ENCODE data around the gene DEGS1.
"Not testable (repeated sequence)": the region's sequence is repeated elsewhere in the genome, so short reads cannot be mapped to it uniquely, and the experiment has no call there.

The DEGS1 gene

DNA sequence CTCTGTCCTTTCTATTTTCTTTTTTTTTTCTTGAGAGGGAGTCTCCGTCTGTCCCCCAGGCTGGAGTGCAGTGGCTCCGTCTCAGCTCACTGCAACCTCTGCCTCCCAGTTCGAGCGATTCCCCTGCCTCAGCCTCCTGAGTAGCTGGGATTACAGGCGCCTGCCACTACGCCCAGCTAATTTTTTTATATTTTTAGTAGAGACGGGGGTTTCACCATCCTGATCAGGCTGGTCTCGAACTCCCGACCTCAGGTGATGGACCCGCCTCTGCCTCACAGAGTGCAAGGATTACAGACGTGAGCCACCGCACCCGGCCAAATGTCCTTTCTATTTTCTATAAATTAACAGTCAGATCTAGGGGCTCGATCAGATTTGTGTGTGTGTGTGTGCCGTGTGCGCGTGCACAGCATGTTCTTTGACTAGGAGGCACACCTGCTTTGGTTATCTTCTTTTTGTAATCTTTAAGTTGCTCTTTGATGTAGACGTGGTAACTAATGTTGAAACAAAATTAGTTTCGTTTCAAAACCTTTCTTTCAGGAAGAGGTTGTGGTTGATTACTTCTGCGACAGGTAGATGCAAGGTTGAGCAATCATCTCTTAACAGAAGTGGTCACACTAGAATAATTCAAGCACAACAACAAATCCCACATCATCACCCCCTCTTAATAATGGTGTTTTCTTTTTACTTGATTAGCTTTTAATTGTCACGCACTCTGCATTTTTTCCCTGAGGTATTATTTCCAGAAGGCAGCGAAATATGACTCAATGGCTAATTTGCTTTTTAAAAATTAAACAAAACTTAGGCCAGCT is 779 bp upstream of the DEGS1 start:
- peak; percentile 50 for DNase-seq

DNA sequence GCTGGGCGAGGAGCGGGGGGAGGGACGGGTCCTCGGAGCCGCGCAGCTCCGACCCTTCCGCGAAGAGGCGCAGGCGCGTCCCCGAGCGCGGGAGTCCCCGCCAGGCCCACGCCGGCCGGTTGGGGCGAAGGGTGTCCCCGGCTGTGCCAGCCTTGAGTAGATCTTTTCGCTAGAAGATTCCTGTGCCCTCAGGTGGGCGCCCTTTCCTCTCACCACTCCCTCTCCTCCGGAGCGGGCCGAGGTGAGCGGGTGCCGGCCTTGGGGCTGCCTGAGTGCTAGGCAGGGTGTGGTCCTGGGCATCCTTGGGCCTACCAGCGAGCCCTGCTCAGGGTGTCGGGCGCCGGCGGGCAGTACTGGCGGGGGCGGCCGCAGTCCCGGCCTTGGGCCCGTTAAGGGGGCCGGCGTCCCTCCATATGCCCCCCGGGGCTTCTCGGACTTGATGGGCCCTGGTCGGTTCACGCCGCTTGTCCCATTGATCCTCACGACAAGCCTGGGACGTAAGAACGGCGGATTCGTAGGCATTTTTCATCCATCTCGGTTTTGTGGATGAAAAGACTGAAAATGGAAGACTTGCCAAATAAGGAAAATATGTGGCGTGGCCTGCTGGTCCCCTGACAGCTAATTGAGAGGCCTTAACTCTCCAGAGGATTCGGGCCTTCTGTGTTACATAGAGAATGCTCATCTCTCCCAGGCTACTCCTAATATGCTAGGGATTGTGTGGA is 712 bp downstream of the DEGS1 start:
- peak; percentile 42 for DNase-seq

DNA sequence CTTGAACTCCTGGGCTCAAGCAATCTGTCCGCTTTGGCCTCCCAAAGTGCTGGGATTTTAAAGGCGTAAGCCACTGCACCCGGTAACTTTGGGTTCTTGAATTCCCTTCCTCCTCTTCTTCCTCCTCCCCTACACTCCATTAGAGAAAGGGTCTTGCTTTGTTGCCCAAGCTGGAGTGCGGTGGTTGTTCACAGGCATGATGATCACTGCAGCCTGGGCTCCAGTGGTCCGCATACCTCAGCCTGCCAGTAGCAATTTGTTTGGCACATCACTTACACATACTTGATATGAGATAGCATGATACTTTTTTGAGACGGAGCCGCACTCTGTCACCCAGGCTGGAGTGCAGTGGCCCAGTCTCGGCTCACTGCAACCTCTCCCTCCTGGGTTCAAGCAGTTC is 2.2 kb downstream of the DEGS1 start:
- DNase-seq: no peak

DNA sequence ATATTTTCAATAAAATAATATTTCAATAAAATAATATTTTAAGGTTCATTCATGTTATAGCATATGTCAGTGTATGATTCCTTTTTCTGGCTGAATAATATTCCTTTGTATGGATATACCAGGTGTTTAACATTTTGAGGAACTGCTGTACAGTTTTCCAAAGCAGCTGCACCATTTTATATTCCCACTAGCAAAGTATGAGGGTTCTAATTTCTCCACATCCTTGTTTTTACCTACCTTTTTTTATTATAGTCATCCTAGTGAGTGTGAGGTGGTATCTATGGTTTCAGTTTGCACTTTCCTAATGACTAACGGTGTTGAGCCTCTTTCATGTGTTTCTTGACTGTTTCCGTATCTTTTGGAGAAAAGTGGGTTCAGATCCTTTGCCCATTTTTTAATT is 5.2 kb downstream of the DEGS1 start:
- no peak for DNase-seq

DNA sequence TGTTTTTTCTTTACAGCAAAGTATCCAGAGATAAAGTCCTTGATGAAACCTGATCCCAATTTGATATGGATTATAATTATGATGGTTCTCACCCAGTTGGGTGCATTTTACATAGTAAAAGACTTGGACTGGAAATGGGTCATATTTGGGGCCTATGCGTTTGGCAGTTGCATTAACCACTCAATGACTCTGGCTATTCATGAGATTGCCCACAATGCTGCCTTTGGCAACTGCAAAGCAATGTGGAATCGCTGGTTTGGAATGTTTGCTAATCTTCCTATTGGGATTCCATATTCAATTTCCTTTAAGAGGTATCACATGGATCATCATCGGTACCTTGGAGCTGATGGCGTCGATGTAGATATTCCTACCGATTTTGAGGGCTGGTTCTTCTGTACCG is 6.5 kb downstream of the DEGS1 start:
- no peak for DNase-seq

DNA sequence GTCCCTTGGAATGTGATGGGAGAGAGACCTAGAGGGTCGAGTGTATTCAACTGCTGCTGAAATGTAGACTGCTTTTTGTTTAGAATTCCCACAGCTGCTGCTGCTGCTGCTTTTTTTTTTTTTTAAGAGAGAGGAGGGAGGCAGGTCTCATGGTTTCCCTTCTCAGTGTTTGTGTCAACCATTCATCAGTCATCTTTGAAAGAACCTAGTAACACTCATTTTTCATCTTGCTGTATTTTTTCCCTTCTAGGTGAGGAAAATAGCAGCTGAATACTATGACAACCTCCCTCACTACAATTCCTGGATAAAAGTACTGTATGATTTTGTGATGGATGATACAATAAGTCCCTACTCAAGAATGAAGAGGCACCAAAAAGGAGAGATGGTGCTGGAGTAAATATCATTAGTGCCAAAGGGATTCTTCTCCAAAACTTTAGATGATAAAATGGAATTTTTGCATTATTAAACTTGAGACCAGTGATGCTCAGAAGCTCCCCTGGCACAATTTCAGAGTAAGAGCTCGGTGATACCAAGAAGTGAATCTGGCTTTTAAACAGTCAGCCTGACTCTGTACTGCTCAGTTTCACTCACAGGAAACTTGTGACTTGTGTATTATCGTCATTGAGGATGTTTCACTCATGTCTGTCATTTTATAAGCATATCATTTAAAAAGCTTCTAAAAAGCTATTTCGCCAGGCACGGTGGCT is 9.2 kb downstream of the DEGS1 start:
- no peak for DNase-seq

DNA sequence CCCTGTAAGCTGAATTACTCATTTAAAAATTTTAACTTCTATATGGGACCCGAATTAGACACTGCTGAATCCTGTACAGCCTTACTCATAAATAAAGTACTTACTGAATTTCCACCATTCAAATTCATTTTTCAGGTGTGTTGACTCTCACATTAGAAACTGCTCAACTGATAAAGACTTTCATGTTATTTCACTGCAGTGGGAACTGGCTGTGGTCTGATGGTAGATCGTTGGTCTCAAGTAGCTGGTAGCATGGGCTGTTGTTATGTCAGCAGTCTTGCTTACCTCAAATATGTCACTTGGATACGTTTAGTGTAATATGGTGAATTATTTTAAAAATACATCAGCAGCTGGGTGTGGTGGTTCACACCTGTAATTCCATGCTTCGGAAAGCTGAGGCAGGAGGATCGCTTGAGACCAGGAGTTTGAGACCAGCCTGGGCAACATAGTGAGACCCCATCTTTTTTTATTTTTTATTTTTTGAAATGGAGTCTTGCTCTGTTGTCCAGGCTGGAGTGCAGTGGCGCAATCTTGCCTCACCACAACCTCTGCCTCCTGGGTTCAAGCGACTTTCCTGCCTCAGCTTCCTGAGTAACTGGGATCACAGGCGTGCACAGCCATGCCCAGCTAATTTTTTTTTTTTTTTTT is 10.4 kb downstream of the DEGS1 start:
- DNase-seq: no peak

DNA sequence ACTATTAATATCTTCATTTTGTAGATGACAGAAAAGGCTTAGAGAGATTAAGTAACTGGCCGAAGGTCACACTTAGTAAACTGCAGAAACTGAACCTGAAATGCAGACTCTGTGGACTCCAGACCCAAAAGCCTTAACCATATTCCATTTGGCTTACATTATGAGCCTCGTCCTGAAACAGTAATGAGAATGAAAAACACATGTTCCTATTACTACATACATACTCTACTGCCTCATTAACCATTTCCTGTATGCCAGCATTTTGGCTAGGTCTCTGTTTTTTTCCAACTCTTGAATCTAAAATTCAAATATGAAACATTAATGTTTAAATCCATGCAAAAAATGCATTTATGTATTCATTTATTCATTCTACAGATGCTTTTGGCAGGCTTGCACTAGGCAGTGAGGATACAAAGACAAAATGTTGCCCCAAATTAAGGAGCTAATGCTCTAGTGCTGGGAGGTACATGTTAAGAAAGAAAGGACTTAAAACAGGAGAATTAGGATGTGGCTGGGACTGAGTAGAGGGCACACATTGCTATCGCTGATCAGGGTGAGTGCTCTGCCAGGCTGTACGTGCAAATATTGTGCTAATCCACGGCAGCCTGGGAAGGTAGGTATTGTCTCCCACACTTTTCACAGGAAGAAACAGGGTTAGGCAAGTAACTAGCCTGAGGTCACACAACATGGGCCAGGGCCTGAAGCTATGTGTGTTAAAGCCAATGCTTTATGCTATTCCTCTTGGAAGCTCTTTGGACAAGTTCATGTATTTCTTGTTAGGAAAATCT is 14.0 kb downstream of the DEGS1 start:
- DNase-seq: no peak

DNA sequence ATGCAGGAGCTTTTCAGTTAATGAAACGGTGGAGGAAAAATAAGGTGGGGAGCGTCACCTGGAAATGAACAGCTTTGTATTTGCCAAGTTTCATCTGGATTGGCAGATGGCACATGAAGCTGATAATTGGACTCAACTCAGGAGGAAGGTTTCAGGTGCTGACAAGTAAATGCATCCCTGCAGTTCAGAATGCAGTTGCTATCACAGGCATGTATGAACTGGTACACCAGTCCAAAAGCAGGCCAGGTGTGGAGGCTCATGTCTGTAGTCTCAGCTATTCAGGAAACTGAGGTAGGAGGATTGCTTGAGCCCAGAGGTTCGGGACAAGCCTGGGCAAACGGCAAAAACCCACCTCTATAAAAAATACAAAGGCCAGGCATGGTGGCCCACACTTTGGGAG is 15.5 kb downstream of the DEGS1 start:
- no peak for DNase-seq

DNA sequence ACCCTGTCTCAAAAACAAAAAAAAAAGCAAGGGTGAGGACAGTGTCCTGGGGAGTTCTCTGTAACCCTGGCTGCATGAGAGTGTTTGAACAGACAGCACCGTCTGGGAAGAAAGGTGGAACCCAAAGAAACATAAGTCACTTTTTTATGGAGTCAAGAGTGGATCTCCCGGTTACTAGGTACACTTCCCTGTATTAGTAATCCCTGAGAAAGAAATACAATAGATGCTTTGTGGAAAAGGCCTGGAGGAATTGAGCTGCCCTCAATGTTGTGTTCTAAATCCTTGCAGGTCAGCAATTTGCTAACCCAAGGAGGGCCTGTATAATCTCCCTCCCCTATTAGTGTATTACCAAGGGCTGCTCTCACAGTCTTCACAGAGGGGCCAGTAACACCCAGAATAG is 16.6 kb downstream of the DEGS1 start:
- no peak for DNase-seq

DNA sequence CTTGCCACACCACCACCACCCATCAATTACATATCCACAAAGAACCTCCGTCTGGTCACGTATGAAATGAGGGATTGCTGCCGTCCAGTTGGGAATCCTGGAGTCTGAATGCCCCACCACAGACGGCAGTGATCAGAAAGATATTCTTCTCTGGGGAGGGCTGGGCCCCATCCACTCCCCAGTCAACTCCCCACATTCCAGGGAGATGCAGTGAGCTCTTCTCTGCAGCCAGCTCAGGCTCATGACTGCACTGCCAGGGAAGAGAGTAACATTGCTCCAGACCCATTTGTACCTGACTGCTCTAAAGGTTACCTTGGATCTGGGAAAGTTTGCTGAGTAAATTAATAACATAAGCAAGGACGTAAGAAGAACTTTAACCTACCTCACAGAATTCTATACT is 18.3 kb downstream of the DEGS1 start:
- no peak for DNase-seq

DNA sequence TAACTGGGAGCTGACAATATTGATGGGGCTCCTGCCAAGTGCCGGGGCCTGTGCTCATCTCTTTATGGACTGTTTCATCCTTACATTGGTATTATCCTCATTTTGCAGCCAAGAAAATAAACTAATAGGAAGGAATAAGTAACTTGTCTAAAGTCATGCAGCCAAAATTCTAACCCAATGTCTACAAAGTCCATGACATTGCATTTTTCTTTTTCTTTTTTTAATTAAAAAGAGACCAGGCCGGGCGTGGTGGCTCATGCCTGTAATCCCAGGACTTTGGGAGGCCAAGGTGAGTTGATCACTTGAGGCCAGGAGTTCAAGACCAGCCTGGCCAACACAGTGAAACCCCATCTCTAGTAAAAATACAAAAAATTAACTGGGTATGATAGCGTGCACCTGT is 18.8 kb downstream of the DEGS1 start:
- no peak for DNase-seq

DNA sequence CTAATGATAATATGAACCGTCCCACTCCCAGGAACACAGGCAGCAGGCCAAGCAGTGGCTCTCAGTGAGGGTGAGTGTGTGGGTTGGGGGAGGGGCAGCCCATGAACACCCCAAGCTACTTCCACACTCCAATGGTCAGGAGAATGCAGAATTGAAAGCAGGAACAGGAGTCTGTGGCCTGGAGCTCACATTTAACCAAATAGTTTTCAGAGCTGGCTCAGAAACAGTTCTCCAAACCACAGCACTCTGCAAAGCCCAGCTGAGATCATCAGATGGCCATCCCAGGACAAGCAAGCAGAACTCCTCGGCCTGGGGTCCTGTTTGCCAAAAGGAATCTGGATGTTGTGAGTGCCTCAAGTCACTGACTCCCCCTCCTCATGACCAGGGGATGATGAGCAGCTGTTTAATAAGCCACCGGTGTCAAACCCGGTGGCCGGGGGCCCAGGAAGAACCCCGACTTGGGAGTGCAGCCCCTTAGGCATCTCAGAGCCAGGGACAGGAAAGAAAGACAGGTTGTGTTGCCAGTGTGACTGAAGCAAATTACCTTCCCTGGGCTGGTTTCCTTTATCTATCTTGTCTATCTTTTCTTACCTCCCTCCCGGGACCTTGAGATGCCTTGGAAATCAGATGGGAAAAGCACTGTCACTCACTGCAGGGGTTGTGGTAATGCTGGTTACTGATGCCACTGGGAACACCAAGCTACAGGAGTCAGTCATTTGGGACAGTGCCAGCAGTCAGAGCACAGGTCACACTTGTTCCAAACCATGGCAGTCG is 20.4 kb downstream of the DEGS1 start:
- DNase-seq: no peak

DNA sequence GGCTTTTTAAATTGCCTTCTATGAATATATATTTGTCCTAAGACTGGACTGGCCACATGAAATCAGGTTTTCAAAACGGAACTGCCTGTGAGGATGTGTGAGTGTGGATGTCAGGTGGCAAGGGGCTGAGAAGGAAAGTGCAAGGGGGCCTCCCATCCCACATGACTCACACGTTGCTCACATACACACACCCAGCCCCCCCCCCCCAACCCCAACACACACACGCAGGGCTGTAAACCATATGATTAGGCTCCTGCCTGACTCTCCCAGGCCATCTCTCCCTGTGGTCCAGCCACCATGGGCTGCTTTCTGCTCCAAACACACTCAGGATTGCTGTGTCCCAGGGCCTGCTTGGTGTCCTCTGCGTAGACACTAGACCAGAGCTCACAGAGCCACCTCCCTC is 22.4 kb downstream of the DEGS1 start:
- no peak for DNase-seq

DNA sequence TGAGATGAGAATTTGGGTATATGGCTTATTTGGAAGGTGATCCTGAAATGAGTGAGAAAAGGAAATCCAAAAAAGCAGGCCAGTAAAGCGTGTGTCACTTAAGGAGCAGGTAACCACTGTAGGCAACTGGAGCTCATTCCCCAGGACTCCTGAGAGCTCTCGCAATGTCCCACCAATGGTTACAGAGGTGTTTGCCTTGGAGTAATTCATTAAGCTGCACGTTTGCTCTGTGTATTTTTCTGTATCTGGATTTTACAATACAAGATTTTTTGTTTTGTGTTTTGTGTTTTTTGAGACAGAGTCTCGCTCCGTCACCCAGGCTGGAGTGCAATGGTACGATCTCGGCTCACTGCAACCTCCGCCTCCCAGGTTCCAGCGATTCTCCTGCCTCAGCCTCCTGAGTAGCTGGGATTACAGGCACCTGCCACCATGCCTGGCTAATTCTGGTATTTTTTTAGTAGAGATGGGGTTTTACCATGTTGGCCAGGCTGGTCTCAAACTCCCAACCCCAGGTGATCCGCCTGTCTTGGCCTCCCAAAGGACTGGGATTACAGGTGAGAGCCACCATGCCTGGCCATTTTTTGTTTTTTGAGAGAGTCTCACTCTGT is 23.0 kb downstream of the DEGS1 start:
- not testable (repeated sequence) for DNase-seq

DNA sequence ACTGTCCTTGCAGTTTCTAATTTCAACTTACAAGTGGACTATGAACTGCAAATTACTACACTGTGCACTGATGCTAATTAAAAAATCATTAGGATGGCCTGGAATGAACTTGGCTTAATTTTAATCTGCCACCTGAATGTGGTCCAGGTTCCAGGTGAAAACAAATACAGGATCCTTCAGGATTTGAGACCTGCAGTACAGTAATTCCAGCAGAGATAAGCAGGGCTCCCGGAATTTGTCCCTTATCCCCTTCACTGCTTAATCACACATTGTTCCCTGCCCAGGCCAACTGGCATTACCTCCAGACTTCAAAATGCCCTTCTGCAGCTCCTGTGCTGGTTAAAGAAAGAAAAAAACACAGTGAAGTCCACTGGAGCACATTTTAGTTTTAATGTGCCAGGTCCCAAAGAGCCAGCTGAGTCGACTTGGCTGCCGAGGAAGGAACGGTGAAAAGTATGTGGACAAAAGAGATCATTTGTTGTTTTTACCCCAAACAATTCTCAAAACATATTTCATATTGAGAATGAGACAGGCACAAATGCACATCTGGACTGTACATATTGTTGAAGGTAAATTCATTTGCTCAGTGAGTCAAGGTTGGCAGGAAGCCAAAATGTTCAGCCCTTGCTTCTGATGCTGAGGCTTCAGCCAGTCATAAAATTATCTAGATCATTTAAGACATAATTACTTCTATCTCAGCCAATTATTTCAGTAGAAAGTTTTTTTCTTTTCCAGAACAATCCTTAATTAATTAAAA is 28.3 kb downstream of the DEGS1 start:
- DNase-seq: no peak

DNA sequence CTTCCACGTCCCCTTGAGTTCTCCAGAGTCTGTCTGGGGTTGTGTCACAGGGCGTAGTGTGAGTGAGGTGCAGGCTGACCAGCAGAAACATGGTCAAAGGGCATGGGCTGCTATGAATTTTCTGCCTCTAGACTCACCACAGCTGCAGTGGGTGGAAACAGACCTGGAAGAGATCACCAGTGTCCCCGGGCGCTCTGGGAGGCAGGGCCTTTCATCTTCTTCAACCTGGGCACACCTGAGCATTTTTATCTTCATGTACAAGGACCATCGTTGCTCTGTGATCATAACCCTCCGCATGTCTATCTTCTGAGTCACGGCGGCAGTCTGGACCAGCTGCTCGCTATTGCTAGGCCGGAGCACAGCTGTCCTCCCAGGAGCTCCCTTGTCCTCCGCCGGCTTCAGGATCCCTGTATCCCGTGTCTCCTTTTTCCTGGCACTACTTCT is 29.6 kb downstream of the DEGS1 start:
- no peak for DNase-seq

DNA sequence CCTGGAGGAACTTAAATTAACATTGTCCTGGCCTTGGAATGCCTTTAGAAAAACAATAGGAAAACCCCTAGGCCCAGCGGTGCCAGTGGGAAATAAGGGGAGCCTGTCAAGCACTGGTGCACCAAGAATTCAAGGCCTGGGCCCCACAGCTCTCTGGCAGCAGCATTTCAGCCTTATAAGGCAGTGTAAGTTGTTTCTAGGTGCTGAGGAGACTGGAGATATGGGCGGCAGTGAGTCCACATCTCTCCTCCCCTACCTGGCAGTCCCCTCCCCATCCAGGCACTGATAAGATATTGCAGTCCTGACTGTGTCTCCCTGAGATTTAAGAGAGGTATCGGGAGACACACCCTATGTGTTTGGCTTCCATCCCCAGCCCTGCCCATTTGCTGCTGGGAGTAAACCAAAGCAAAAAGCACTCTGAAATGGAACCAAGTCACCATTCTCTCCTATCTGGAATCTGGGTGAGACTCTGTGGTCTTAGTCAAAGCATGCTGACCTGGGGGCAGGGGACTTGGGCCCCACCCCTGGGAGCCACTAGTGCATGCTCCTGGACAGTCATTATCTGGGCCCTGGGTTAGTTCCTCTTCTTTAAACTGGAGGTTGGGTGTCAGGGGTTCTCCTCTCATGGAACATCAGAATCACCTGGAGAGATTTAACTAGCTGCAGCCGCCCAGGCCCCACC is 30.5 kb downstream of the DEGS1 start:
- no peak for DNase-seq

DNA sequence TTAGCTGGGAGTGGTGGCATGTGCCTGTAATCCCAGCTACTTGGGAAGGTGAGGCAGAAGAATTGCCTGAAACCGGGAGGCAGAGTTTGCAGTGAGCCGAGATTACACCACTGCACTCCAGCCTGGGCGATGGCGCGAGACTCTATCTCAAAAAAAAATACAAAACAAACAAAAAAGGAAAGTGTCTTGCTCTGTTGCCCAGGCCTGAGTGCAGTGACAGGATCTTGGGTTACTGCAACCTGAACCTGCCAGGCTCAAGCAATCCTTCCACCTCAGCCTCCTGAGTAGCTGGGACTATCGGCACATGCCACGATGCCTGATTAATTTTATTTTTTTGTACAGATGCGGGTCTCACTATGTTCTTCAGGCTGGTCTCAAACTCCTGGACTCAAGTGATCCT is 33.3 kb downstream of the DEGS1 start:
- DNase-seq: no peak
